GM18909 (cell line): ENCODE data around the gene LRFN2.

Experiments
- ATAC-seq: cut with Tn5 transposase; IDR thresholded peaks from one replicate; pipeline ENCODE4 v1.9.1; 2021; ENCODE audit warnings: mild to moderate bottlenecking; ENCODE audit not compliant: unreplicated experiment, poor library complexity

LRFN2 gene

GRCh38 chr6:40523505-40524172, 63.5 kb downstream of the LRFN2 start:
- no peak for ATAC-seq

DNA sequence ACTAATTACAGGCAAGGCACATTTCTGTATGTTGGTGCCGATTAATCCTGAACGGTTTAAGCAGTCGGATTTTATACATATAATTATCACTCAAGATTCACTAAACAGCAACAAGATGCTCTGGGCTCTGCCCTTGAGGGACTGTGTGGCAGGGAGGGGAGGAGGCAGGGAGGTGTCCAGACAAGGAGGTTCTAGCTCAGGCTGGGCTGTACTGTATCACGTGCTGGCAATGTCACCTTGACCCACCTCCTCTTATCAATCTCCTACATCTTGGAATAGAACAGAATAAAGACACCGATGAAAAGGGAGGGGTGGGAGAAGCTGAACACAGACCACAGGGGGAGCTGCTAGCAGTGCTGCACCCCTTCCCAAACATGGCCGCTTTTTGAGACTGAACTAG, 65.7 kb downstream of the LRFN2 start:
- ATAC-seq: no peak

- no peak for ATAC-seq
Observed at GRCh38 chr6:40520678-40521077, 66.5 kb downstream of the LRFN2 start.

GRCh38 chr6:40520084-40520483, 67.1 kb downstream of the LRFN2 start:
- no peak for ATAC-seq

GRCh38 chr6:40517654-40518053, 69.5 kb downstream of the LRFN2 start:
- no peak for ATAC-seq

- no peak for ATAC-seq
Observed at GRCh38 chr6:40516429-40516828, 70.7 kb downstream of the LRFN2 start.

DNA sequence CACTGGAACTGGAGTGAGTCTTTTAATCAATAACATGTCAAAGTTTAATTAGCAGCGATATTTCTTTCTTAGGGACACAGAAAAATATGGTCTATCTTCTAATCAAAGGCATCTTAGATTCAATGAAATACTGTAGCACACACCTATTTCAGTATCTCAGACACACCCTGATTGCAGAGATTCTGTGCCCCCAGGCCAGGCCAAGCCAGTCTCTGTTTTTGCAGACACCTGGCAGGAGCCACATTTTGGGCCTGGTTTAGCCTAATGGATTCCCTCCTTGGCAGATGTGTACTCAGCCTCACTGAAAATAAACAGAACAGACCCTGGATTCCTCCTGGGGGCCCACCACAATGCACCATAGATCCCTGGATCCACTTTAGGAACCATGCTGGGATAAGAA, 74.8 kb downstream of the LRFN2 start:
- no peak for ATAC-seq

- no peak for ATAC-seq
Observed at GRCh38 chr6:40511884-40512283, 75.3 kb downstream of the LRFN2 start.

GRCh38 chr6:40510442-40510841, 76.7 kb downstream of the LRFN2 start:
- ATAC-seq: no peak

- ATAC-seq: no peak
Observed at GRCh38 chr6:40509716-40510260, 77.4 kb downstream of the LRFN2 start.

DNA sequence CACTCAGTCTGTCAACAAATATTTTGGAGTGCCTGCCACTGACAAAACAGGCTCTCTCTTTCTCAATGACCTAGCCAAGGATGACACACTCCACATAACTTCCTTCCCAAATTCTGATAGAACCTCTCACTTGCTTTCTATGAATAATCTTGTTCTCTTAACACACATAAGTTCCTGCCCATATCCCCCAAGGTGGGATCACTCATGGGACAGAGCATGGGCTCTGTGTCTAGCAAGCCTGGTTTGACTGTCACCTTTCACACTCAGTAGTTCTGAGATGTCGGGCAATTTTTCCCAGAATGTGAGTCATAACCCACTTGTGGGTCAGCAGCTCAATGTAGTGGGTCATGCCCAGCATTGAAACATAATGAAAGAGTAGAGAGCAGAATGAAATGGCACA, 78.1 kb downstream of the LRFN2 start:
- ATAC-seq: no peak

DNA sequence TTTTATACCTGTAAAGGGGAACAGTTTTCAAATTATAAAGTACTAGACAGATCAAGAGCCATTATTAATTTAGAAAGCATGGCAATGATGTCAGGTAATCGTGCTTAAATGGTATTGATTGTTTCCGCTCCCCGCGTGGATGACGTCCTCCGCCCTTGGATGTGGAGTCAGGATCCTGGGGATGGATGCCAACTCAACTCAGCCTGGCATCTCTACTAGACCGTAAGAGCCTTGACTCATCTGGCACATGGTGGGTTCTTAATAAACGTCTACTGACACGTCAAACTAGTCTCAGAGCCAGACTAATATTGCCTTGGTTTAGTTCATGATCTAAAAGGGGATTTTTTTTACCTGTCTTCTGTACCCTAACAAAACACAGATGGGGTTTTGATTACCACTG, 80.2 kb downstream of the LRFN2 start:
- no peak for ATAC-seq

DNA sequence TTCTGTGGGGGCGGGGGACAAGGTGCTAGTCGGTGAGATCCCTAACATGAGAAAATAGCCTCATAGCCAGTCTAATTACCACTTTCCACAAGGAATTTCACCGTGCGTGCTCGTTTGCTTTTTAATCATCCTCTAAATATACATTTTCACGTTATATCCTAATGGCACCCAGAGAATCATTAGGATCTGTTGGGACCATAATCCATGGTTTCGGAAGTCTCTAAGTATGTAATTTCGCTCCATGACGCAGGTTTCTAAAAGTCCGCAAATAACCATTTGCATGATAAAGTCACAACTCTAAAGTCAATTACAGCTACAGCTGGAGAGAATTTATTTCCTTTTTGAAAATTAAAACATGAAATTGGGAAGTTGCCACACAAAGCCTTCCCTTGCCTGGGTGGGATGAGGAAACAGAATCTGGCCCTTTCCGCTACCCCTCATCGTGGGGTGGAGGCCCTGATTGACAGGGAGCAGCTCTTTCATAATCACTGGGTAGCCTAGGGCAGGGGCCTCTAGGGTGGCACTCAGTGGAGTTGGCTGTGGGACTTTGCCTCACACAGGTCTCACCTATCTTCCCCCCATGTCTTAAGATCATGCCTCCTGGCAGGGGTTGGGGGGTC, 81.9 kb downstream of the LRFN2 start:
- no peak for ATAC-seq

DNA sequence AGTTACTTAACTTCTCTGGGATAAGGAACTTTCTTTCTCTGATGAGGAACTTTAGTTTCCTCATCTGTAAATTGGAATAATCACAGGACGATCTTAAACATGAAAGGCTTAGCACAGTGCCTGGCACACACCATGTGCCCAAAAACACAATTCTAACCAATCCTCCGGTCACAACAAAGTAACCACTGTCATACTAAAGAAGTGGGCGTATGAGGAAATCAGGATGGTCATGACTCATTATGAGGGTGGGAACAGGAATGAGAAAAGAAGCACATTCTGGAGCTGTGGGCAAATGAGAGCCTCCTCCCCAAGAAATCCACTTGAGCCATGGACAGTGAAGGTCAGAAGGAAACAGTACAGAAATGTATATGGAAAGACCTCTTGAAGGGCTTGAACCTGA, 82.9 kb downstream of the LRFN2 start:
- ATAC-seq: no peak

DNA sequence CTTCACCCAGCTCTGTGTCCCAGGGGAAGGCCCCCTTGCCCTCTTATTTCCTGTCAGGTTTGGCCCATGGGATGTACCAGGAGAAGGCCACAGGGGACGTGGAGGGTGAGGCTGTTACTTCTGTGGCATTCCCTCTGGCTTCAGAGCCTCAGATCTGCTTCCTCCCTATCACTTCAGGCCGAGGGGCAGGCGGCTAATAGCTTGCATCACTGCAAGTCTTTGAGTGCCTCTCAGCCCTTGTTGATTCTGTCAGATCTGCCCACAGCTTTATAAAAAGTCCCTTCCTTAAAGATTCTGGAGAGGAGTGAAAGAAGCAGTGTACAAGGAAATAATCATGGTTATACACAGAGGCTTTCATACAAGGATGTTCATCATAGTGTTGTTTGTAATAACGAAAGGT, 86.9 kb downstream of the LRFN2 start:
- ATAC-seq: no peak

GRCh38 chr6:40499215-40499614, 87.9 kb downstream of the LRFN2 start:
- ATAC-seq: no peak

- no peak for ATAC-seq
Observed at GRCh38 chr6:40498148-40498547, 89.0 kb downstream of the LRFN2 start.

GRCh38 chr6:40492187-40492586, 95.0 kb downstream of the LRFN2 start:
- ATAC-seq: no peak

GRCh38 chr6:40490508-40490907, 96.7 kb downstream of the LRFN2 start:
- ATAC-seq: no peak

DNA sequence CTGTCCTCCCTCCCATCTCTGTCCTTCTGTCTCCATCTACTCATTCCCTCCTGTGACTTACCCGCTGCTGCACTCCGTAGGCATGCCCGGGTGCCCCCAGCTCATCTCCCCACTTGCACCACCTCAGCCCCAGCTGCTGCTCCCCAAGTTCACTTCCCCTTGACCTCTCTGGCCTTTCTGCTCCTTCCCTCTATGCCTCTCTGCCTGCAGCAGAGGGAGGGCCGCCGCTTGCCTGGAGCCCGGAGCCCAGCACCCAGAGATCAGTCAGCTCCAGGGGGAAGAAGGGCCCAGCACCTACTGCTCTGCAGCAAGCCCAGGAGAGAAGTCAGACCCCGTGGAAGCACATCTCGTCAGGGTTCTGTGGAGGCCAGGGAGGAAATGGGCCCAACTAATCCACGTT, 97.4 kb downstream of the LRFN2 start:
- no peak for ATAC-seq

- no peak for ATAC-seq
Observed at GRCh38 chr6:40486576-40486975, 100.6 kb downstream of the LRFN2 start.

DNA sequence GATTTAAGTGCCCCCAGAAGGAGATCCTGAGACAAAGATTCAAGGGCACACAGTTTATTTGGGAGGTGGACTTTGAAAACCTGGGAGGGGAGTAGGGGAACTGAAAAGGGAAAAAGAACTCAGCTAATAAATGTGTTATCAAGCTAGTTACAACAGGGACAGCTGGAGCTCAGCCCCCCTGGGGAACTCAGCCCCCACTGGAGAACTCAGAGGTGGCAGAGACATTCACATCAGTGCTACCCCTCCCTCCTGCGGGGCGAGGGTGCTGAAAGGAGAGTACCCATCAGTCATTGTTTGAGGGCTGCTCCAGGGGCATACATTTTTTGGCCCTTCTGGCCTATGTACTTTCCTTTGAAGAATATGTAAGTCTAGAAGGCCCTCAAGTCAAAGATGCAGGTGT, 101.4 kb downstream of the LRFN2 start:
- ATAC-seq: no peak
